Activated T-cell treated with anti-CD3 and anti-CD28 coated beads for 4 hours (primary cell): ENCODE results near the gene SSBP4.
"Not testable (repeated sequence)": the region's sequence is repeated elsewhere in the genome, so short reads cannot be mapped to it uniquely, and the experiment has no call there.

Experiments
- DNase-seq: peaks from one replicate; pipeline ENCODE4 v3.0.0-alpha.2; 2020

SSBP4 gene

DNA sequence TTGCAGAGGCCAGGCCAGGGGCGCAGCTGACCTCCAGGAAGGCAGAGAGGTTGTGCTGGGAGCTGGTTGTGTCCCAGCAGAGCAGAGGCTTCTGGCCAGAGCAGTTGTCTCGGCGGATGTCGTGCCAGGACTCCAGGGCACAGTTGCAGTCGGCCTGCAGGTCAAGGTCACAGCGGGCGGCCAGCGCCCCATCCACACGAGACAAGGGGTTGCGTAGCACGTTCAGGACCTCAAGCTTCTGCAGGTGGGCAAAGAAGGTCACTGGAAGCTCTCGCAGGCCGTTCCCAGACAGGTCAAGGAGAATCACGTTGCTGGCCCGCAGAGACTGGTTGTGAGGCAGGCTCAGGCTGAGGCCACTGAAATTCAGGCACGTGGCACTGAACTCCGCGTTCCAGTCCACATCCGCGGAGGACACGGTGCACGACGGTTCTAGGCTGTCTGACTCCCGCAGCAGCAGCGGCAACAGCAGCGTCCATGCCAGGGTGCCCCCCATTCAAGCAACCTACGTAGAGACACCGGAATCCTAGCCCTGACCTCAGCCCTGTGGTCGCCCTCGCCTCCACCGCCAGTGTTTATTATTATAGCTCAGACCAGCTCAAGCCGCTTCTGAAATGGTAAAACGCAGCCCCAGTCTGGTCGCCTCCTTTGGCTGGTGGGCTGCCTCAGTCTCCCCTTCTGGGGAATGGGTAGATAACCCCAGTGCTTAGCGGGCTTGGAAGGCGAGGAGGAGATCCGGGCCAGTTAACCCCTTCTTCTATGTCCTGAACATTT lies 22.5 kb upstream of the SSBP4 start:
- no peak for DNase-seq

DNA sequence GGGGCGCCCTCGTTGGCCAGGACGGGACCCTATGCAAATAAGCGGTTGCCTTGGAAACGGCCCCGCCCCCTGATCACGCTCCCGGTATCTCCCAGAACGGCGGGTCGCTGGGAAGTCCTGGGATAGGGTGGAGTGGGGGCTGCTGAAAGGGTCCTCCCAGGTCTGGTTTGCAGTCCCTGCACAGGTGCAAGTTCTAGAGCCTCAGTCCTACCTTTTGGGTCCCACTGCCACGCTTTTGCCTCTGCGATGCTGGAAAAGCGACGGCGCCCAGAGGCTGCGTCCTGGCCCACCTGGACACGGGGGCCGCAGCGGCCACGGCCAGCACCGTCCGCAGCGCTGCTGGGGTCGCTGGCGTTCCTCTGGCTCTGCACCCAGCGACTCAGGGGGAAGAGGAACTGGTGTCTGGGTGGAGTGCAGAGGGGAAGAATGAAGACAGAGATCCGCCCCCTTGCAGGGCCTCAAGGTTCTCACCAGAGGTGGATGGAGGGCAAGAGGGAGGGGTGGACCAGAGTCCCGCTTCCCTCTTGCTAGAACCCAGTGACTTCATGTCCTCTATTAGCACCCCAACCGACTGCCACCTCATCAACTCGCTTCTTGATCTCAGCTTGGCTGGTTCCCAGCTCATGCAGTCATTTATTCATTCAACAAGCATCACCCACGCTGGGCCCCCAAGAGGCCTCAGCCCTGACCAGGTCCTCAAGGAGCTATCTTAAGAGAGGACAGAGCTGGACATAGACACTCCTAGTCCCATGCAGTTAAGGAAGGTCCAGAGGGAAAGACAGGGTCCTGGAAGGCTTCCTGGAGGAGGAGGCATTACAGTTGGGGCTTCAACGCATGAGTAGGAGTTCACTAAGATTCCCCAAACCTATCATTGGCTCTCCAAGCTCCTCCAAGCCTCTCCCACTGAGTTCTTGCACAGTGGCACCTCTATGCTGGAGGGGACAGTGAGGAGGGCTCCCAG lies 21.7 kb upstream of the SSBP4 start, which contains the start of gene LRRC25:
Gene LRRC25 (minus strand): TSS at position 381 of the 961 bp plus-strand sequence. CDS start 659 bp downstream, outside the sequence.
- no peak for DNase-seq

DNA sequence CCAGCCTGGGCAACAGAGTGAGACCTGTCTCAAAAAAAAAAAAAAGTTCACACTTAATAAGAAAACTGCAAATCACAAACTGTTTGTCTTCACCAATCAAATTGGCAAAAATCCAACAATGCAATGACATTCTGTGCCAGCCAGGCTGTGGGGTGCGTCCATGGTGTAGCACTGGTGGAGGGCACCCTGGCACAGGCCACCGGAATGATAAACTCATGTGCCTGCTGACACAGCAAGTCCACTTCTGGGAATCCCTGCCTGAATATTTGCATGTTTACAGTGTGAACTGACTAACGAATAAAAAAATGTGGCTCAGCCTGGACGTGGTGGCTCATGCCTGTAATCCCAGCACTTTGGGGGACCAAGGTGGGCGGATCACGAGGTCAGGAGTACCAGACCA lies 20.2 kb upstream of the SSBP4 start:
- DNase-seq: no peak

DNA sequence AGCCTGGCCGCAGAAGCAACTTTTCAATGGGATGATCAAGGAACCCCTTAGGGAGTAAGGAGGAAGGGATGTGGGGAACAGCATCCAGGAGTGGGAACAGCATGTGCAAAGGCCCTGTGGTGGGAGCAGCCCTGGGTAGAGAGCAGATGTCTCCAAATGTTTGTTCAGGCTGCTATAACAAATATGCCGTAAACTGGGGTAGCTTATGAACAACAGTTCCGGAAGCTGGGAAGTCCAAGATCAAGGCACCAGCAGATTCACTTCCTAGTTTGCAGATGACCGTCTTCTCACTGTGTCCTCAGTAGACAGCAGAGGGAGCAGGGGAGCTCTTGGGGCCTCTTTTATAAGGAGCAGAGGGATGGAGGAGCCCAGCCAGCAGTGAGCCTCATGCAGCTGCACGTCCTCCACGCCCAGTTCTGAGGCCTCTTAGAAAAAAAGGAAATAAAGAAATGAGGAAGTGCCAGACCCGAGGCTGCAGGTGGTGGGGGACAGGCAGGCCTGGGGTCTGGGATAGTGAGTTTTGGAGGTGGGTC lies 17.6 kb upstream of the SSBP4 start:
- DNase-seq: no peak

GRCh38 chr19:18402455-18403248 lies 16.5 kb upstream of the SSBP4 start:
- not testable (repeated sequence) for DNase-seq

GRCh38 chr19:18405754-18406153 lies 13.4 kb upstream of the SSBP4 start:
- DNase-seq: not testable (repeated sequence)

- DNase-seq: no peak
Measured at GRCh38 chr19:18406749-18407148, 12.4 kb upstream of the SSBP4 start.

DNA sequence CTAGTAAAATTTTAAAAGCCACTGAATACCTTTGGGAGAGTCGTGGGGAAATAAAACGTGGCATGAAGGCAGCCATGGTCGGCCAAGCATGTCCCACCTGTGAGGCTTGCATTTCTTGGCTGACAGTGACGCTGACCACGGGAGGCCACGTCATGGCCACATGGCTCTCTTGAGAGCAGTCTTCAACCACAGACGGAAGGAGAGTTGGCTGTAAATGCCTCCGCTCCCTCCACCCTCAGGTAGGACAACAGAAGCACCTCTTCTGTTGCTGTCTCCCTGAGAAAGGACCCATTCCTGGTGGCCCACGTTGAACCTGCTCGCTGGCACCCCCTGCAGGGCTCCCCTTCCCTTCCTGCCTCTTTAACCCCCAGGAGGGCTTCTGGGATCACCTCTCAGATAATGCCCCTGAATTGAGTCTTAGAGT lies 11.1 kb upstream of the SSBP4 start:
- no peak for DNase-seq

GRCh38 chr19:18412610-18413239 lies 6.5 kb upstream of the SSBP4 start:
- no peak for DNase-seq

GRCh38 chr19:18414504-18415177 lies 4.6 kb upstream of the SSBP4 start:
- no peak for DNase-seq

DNA sequence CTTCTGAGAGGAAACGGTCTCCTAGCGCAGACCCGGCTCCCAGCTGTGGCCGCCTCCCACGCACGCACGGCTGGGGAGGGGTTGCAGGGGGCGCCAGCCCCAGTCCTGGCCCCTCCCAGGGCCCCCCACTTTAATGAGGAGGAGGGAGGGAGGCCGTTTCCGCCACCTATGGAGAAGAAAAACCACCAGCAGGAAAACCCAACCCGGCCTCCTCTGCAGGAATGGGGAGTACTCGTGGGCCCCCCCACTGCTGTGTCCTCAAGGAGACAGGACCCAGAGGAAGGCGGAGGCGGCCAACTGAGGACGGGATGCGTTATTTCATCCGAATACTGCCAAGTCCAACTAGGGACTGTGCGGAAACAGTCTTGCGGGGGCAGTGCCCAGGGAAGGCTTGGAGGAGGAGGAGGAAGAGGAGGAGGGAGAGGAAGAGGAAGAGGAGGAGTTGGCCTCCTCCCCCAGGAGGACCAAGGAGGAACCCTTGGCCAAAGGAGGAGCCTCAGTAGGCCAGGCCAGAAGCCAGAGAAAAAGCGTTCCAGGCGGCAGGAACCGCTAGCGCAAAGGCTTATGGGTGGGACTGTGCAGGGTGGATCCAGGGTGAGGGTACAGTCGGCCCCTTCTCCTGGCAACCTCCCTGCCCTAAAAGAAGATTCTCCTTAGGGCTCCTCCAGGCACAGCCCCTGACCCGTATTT lies 3.9 kb upstream of the SSBP4 start:
- DNase-seq: no peak

DNA sequence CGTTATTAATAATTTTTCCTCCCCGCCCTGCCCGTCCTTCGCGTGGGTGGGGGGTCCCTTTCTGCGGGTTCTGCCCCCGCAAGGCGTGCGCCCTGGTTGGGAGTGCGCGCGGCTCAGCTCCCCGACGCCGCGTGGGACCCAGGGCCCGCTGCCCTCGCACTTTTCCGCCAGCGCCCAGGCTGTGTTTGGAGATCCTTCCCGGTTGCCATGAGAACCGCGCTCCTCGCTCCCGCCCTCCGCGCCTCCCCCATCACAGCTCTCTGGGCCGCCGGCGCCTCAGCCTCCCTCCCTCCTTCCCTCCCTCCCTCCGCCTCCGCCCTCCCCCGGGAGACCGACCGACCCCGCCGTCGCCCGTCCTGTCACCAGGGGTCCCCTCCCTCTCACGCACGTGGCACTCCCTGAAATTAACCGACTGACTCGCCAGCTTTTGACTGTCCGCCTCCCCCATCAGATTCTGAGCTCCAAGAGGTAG lies 2.4 kb upstream of the SSBP4 start:
- peak; percentile 50 for DNase-seq

- DNase-seq: no peak
Measured at GRCh38 chr19:18417250-18418028, 1.8 kb upstream of the SSBP4 start.

DNA sequence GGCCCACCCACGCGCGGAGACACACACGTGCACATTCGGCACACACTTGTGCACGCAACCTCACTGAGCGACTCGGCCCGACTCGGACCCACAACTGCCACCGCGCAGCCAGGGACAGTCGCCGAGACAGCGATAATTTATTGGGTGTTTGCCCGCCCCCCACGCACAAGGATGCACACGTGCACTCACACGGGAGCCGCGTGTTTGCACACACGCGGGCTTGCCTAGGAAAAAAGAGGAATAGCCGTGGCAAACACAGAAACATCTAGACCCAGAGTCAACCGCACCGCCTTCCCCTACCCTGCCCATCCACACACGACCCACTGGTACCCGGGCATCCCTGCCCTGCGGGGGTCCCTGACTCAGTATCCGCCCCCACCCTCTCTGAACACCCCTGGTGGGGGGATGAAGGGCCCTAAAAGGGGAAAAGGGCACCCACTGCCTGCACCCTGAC lies 1.1 kb upstream of the SSBP4 start:
- no peak for DNase-seq

GRCh38 chr19:18418483-18419194 lies 559 bp upstream of the SSBP4 start:
- no peak for DNase-seq

GRCh38 chr19:18419699-18420460 lies 682 bp downstream of the SSBP4 start:
- no peak for DNase-seq

GRCh38 chr19:18420930-18421329 lies 1.7 kb downstream of the SSBP4 start:
- no peak for DNase-seq

DNA sequence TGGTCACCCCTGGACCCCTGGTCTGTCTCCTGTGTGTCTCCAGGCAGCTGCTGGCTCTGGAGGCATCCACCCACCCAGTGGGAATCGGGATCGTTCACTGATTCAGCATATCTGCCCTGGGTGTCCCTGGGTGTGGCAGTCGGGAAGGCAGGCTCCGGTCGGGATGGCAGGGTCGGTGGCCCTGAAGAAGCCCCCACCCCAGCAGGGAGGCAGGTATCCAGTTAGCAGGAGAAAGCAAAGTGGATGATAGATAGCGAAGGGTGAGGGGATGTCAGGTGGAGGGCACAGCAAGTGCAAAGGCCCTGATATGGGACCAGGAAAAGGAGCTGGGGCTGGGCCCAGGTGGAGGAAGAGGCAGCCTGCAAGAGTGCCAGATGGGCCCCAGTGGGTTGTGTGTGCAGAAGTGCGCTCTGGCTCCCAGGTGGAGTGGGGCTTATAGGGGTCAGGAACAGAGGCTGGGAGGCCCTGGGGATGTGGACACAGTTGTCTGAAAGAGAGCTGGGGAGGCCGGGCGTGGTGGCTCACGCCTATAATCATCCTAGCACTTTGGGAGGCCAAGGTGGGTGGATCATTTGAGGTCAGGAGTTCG lies 2.3 kb downstream of the SSBP4 start:
- no peak for DNase-seq
